Fibroblast of lung (primary cell): ENCODE data around the gene UBA1. TPM values are rescaled to one million over a fixed set of nuclear protein-coding genes. Genes with fewer than 3 reads are reported as not detected.
A peak's percentile ranks its signal among the peaks of the same experiment; 100 is the strongest.

ENCODE experiments used
- DNase-seq, 2 donors: peaks; one replicate each; pipeline versions ENCODE4 v3.0.0 to v3.0.0-alpha.2; 2010; ENCODE audit warnings: low read depth in 2 of 2
- H2AFZ ChIP-seq: 2 replicates; pipeline ENCODE4 v1.5.1; 2012; ENCODE audit warnings: low read length, control low read depth, inconsistent platforms
- H3K27ac ChIP-seq: 2 replicates; pipeline ENCODE4 v1.5.1; 2011; ENCODE audit warnings: low read length, control low read depth; ENCODE audit not compliant: insufficient read depth
- H3K27me3 ChIP-seq: 2 replicates; pipeline ENCODE4 v1.5.1; 2011; ENCODE audit warnings: mild to moderate bottlenecking, low read length; ENCODE audit not compliant: control insufficient read depth, insufficient read depth
- H3K36me3 ChIP-seq: 2 replicates; pipeline ENCODE4 v1.5.1; 2011; ENCODE audit warnings: low read length; ENCODE audit not compliant: control insufficient read depth, insufficient read depth
- H3K4me1 ChIP-seq: 2 replicates; pipeline ENCODE4 v1.5.1; 2011; ENCODE audit warnings: low read length; ENCODE audit not compliant: control insufficient read depth, insufficient read depth; ENCODE audit errors: extremely low read depth
- H3K4me2 ChIP-seq: 2 replicates; pipeline ENCODE4 v1.5.1; 2011; ENCODE audit warnings: low read length, control low read depth; ENCODE audit not compliant: insufficient read depth; ENCODE audit errors: extremely low read depth
- H3K4me3 ChIP-seq, 4 experiments: fragments of 200-600 bp in 1 of 4; sonication (generic) in 1 of 4; replicated peaks in 1 of 4; 2 replicates each; pipeline ENCODE4 v1.5.1; 2011 to 2016; ENCODE audit warnings: low read length in 4 of 4, low read depth in 3 of 4, mild to moderate bottlenecking in 3 of 4, control low read depth in 2 of 4, inconsistent platforms in 1 of 4, mixed read lengths in 1 of 4; ENCODE audit not compliant: insufficient read depth in 1 of 4; ENCODE audit errors: control extremely low read depth in 1 of 4
- H3K79me2 ChIP-seq: 2 replicates; pipeline ENCODE4 v1.5.1; 2012; ENCODE audit warnings: mild to moderate bottlenecking, low read length, inconsistent platforms; ENCODE audit not compliant: control insufficient read depth, insufficient read depth
- H3K9ac ChIP-seq: 2 replicates; pipeline ENCODE4 v1.5.1; 2011; ENCODE audit warnings: mild to moderate bottlenecking, low read length, control low read depth; ENCODE audit not compliant: insufficient read depth
- H3K9me3 ChIP-seq: 2 replicates; pipeline ENCODE4 v1.5.1; 2012; ENCODE audit warnings: low read depth, low read length; ENCODE audit not compliant: control insufficient read depth, insufficient read depth
- H4K20me1 ChIP-seq: 2 replicates; pipeline ENCODE4 v1.5.1; 2011; ENCODE audit warnings: low read length; ENCODE audit not compliant: control insufficient read depth, insufficient read depth; ENCODE audit errors: extremely low read depth
- EZH2 ChIP-seq: IDR thresholded peaks from 2 replicates; pipeline ENCODE4 v1.5.1; 2012; ENCODE audit warnings: low read length, control low read depth, mild to moderate bottlenecking; ENCODE audit errors: missing control alignments
- polyA plus RNA-seq, 2 donors: library from polyadenylated mRNA; depleted of rRNA in 1 of 2; stranded (reverse) in 1 of 2; unstranded in 1 of 2; fragments of >200 nt; gene quantifications; 2 replicates each; pipeline ENCODE4 v1.2.1, GENCODE V29; 2011 to 2012; ENCODE audit warnings: missing spikeins in 1 of 2
- total RNA-seq: library from RNA; depleted of rRNA; stranded (reverse); fragments of >200 nt; gene quantifications from 2 replicates; pipeline ENCODE4 v1.2.1, GENCODE V29; 2014
- TF ChIP-seq, protein P1 (sequence below), 2 donors: IDR thresholded peaks in 1 of 2; conservative IDR thresholded peaks in 1 of 2; 1 replicate in 1 of 2; 2 replicates in 1 of 2; pipeline ENCODE4 v1.5.1; 2011 to 2012; ENCODE audit warnings: low read length in 2 of 2, control low read depth in 1 of 2, inconsistent platforms in 1 of 2, low read depth in 1 of 2, mild to moderate bottlenecking in 1 of 2

Gene UBA1
- total and polyA plus RNA-seq, 2 donors (not counting 1 experiment from before 2014, with no cell fraction given): 135 to 158 TPM

DNA sequence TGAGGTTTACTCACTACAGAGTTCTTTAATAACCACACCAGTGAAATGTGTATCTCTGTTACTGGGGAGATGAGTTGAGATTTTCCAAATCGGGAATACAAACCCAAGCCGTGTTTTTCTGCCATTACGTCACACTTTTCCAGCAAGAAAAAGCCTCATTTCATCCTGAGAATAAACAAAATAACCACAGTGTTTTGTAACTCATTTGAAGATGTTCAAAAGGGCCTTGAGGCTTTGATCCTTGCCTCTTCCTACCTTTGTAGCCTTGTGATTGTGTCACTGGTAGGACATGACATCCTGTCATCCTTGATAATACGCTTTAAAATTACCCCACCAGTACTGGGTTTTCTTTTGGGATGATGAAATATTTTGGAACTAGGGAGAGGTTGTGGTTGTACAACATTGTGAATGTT, 42.1 kb downstream of the UBA1 start:
- Histone ChIP-seq H3K27me3 (no peaks in the 10 kb centered on the region), H3K4me2 (peak overlapping the region; percentile 35), H3K9ac (no peak overlapping the region), H4K20me1 (no peaks in the 10 kb centered on the region), H3K4me3 (no peak overlapping the region), H3K9me3 (no peaks in the 10 kb centered on the region), H3K27ac (peak overlapping the region; percentile 47), H3K79me2 (peaks cover 35% of the 10 kb centered on the region), H3K4me1 (no peaks in the 10 kb centered on the region), H3K36me3 (peaks cover 2% of the 10 kb centered on the region), H2AFZ (no peak overlapping the region)
- DNase-seq: peak in 1 of 2 donors; percentile 47
- TF ChIP-seq EZH2: no peak
- TF ChIP-seq, protein P1, sequence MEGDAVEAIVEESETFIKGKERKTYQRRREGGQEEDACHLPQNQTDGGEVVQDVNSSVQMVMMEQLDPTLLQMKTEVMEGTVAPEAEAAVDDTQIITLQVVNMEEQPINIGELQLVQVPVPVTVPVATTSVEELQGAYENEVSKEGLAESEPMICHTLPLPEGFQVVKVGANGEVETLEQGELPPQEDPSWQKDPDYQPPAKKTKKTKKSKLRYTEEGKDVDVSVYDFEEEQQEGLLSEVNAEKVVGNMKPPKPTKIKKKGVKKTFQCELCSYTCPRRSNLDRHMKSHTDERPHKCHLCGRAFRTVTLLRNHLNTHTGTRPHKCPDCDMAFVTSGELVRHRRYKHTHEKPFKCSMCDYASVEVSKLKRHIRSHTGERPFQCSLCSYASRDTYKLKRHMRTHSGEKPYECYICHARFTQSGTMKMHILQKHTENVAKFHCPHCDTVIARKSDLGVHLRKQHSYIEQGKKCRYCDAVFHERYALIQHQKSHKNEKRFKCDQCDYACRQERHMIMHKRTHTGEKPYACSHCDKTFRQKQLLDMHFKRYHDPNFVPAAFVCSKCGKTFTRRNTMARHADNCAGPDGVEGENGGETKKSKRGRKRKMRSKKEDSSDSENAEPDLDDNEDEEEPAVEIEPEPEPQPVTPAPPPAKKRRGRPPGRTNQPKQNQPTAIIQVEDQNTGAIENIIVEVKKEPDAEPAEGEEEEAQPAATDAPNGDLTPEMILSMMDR (conservative IDR thresholded peaks at IDR 0.05 in 1 of 2, IDR thresholded peaks at IDR 0.05 in 1 of 2; ENCODE audit: low read depth in 1 of 2, low read length in 2 of 2): no peak

DNA sequence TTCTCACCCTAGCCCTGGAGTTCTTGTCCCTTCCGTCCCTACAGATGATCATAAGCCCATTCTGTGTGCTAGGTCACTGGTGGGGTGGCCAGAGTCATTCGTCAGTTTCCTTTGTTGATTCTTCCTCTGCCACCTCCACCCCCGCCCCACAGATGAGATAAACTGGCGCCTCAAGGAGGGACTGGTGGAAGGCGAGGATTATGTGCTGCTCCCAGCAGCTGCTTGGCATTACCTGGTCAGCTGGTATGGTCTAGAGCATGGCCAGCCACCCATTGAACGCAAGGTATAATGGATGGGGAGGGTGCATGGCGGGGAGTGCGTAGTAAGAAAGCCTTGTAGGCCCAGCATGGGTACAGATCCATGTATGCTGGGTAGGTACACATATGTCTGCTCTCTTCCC, 45.6 kb downstream of the UBA1 start:
- no peaks in the 10 kb centered on the region for H3K27me3 ChIP-seq
- no peaks in the 10 kb centered on the region for H4K20me1 ChIP-seq
- no peak overlapping the region for H3K4me2 ChIP-seq
- no peaks in the 10 kb centered on the region for H3K9me3 ChIP-seq
- TF ChIP-seq EZH2: no peak
- TF ChIP-seq, protein P1 (conservative IDR thresholded peaks at IDR 0.05 in 1 of 2, IDR thresholded peaks at IDR 0.05 in 1 of 2; ENCODE audit: low read depth in 1 of 2, low read length in 2 of 2): no peak
- no peak for DNase-seq
- H3K4me1 ChIP-seq: no peaks in the 10 kb centered on the region
- peaks cover 5% of the 10 kb centered on the region for H3K36me3 ChIP-seq
- H3K4me3 ChIP-seq: no peak overlapping the region
- H2AFZ ChIP-seq: no peak overlapping the region
- H3K79me2 ChIP-seq: peaks cover 32% of the 10 kb centered on the region
- no peak overlapping the region for H3K27ac ChIP-seq
- no peak overlapping the region for H3K9ac ChIP-seq

DNA sequence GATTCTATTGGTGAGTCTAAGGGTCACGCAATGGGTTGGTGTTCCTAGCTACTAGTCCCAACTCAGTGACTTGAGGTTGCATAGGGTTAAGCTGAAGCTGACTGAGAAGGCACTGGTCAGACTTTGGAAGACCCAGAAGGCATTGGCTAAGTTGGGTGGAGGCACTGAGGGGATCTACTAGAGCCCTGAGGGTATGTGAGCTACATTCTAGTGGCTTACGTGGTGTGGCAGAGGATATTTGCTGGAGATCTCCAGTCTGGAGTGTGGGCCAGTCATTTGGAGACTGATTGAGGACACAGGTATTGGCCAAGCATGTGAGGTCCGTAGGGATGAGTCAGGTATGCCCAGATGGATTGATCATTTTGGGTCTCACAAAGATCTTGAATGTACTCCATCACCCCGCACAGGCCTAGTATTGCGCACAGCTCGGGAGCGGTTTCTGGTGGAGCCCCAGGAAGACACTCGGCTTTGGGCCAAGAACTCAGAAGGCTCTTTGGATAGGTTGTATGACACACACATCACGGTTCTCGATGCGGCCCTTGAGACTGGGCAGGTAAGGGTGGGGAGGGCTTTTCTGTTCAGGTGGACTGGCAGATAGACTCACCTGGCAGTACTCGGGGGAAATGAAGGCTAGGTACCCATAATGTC, 46.4 kb downstream of the UBA1 start:
- H3K79me2 ChIP-seq: peaks cover 25% of the 10 kb centered on the region
- H3K4me1 ChIP-seq: no peaks in the 10 kb centered on the region
- TF ChIP-seq, protein P1 (conservative IDR thresholded peaks at IDR 0.05 in 1 of 2, IDR thresholded peaks at IDR 0.05 in 1 of 2; ENCODE audit: low read depth in 1 of 2, low read length in 2 of 2): no peak
- TF ChIP-seq EZH2: no peak
- peaks cover 7% of the 10 kb centered on the region for H3K36me3 ChIP-seq
- no peak overlapping the region for H3K4me3 ChIP-seq
- H3K4me2 ChIP-seq: no peak overlapping the region
- no peaks in the 10 kb centered on the region for H4K20me1 ChIP-seq
- H3K9me3 ChIP-seq: no peaks in the 10 kb centered on the region
- no peak for DNase-seq
- H2AFZ ChIP-seq: no peak overlapping the region
- H3K27ac ChIP-seq: no peak overlapping the region
- H3K9ac ChIP-seq: no peak overlapping the region
- no peaks in the 10 kb centered on the region for H3K27me3 ChIP-seq
